ENCODE measurements around the gene DFFB. TPM values are rescaled to one million over a fixed set of nuclear protein-coding genes. Genes with fewer than 3 reads are reported as not detected.

DFFB gene
- total and polyA plus RNA-seq, 2 of the 13 experiments (the other 11 are each of a cell fraction or from before 2014, with no cell fraction given), result 4.6 to 9.3 TPM

GRCh38 chr1:3900150-3900968, 43.1 kb downstream of the DFFB start, which contains the start of gene C1orf174 (continued):
- TF ChIP-seq ZSCAN21 (CRISPR knock-in tag; IDR thresholded peaks at IDR 0.05; ENCODE audit: borderline replicate concordance) (peak; percentile 68; the same call in 1 of the 2 replicates), PLSCR1 (CRISPR knock-in tag; IDR thresholded peaks at IDR 0.05; ENCODE audit: borderline replicate concordance) (peak; percentile 58; the same call in 1 of the 2 replicates), MLX (CRISPR knock-in tag; IDR thresholded peaks at IDR 0.05) (no peak), EP300 (IDR thresholded peaks at IDR 0.05; ENCODE audit: low read depth in 2 of 2, low read length in 2 of 2) (peak; percentile 12 to 27; a peak in 1 of 4 replicates), EP300 (CRISPR knock-in tag; IDR thresholded peaks at IDR 0.05; ENCODE audit: borderline replicate concordance) (no peak), ERF (CRISPR knock-in tag; IDR thresholded peaks at IDR 0.05) (peak; percentile 43; the same call in 1 of the 2 replicates), GABPA (IDR thresholded peaks at IDR 0.05; ENCODE audit: low read depth, low read length) (no peak), GABPA (CRISPR knock-in tag; IDR thresholded peaks at IDR 0.05; ENCODE audit: low read depth) (peak; percentile 80), ZMYM3 (CRISPR knock-in tag; IDR thresholded peaks at IDR 0.05) (no peak), GATAD1 (CRISPR knock-in tag; IDR thresholded peaks at IDR 0.05) (peak; percentile 56), ZNF260 (CRISPR knock-in tag; IDR thresholded peaks at IDR 0.05; ENCODE audit: borderline replicate concordance, low read depth) (no peak), MIXL1 (CRISPR knock-in tag; IDR thresholded peaks at IDR 0.05) (no peak; the same call in 1 of the 2 replicates), ARNT2 (CRISPR knock-in tag; IDR thresholded peaks at IDR 0.05; ENCODE audit: low read depth) (peak; percentile 50; the same call in 1 of the 2 replicates)
- TF ChIP-seq, protein P1, sequence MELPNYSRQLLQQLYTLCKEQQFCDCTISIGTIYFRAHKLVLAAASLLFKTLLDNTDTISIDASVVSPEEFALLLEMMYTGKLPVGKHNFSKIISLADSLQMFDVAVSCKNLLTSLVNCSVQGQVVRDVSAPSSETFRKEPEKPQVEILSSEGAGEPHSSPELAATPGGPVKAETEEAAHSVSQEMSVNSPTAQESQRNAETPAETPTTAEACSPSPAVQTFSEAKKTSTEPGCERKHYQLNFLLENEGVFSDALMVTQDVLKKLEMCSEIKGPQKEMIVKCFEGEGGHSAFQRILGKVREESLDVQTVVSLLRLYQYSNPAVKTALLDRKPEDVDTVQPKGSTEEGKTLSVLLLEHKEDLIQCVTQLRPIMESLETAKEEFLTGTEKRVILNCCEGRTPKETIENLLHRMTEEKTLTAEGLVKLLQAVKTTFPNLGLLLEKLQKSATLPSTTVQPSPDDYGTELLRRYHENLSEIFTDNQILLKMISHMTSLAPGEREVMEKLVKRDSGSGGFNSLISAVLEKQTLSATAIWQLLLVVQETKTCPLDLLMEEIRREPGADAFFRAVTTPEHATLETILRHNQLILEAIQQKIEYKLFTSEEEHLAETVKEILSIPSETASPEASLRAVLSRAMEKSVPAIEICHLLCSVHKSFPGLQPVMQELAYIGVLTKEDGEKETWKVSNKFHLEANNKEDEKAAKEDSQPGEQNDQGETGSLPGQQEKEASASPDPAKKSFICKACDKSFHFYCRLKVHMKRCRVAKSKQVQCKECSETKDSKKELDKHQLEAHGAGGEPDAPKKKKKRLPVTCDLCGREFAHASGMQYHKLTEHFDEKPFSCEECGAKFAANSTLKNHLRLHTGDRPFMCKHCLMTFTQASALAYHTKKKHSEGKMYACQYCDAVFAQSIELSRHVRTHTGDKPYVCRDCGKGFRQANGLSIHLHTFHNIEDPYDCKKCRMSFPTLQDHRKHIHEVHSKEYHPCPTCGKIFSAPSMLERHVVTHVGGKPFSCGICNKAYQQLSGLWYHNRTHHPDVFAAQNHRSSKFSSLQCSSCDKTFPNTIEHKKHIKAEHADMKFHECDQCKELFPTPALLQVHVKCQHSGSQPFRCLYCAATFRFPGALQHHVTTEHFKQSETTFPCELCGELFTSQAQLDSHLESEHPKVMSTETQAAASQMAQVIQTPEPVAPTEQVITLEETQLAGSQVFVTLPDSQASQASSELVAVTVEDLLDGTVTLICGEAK (IDR thresholded peaks at IDR 0.05), result no peak
- TF ChIP-seq, protein P1 (CRISPR knock-in tag; IDR thresholded peaks at IDR 0.05), result peak; percentile 50; the same call in 1 of the 2 replicates
- TF ChIP-seq, protein P2, sequence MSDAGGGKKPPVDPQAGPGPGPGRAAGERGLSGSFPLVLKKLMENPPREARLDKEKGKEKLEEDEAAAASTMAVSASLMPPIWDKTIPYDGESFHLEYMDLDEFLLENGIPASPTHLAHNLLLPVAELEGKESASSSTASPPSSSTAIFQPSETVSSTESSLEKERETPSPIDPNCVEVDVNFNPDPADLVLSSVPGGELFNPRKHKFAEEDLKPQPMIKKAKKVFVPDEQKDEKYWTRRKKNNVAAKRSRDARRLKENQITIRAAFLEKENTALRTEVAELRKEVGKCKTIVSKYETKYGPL (CRISPR knock-in tag; IDR thresholded peaks at IDR 0.05), result peak; percentile 39; the same call in 1 of the 2 replicates
- TF ChIP-seq, protein P3, sequence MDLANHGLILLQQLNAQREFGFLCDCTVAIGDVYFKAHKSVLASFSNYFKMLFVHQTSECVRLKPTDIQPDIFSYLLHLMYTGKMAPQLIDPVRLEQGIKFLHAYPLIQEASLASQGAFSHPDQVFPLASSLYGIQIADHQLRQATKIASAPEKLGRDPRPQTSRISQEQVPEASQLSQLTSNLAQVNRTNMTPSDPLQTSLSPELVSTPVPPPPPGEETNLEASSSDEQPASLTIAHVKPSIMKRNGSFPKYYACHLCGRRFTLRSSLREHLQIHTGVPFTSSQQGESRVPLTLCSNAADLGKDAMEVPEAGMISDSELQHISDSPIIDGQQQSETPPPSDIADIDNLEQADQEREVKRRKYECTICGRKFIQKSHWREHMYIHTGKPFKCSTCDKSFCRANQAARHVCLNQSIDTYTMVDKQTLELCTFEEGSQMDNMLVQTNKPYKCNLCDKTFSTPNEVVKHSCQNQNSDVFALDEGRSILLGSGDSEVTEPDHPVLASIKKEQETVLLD (CRISPR knock-in tag; IDR thresholded peaks at IDR 0.05; ENCODE audit: low read depth), result peak; percentile 82

Measured in HepG2 (cell line).